GM18508 (cell line): ENCODE measurements around the gene PDXK.
"Not testable (repeated sequence)": the region's sequence is repeated elsewhere in the genome, so short reads cannot be mapped to it uniquely, and the experiment has no call there.

Experiments used
- ATAC-seq: cut with Tn5 transposase; IDR thresholded peaks from one replicate; pipeline ENCODE4 v1.9.1; 2021; ENCODE audit warnings: moderate number of reproducible peaks; ENCODE audit not compliant: insufficient read depth, unreplicated experiment

Gene PDXK

DNA sequence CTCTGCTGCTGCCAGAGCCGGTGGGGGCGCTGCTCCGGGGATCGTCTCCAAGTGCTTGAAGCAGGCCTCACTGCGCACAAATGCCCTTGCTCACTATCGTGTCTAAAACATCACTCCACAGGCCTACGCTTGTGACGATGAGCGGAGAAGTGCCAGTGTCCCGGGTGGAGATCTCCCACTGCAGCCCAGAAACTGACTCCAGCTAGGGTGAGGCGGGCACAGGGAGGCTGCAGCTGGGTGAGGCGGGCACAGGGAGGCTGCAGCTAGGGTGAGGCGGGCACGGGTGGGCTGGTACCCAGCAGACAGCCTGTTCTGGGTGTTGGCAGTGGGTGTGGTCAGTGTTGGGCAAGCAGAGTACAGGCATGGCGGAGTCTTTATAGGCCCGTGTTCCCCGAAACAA lies 22.7 kb upstream of the PDXK start:
- no peak for ATAC-seq

DNA sequence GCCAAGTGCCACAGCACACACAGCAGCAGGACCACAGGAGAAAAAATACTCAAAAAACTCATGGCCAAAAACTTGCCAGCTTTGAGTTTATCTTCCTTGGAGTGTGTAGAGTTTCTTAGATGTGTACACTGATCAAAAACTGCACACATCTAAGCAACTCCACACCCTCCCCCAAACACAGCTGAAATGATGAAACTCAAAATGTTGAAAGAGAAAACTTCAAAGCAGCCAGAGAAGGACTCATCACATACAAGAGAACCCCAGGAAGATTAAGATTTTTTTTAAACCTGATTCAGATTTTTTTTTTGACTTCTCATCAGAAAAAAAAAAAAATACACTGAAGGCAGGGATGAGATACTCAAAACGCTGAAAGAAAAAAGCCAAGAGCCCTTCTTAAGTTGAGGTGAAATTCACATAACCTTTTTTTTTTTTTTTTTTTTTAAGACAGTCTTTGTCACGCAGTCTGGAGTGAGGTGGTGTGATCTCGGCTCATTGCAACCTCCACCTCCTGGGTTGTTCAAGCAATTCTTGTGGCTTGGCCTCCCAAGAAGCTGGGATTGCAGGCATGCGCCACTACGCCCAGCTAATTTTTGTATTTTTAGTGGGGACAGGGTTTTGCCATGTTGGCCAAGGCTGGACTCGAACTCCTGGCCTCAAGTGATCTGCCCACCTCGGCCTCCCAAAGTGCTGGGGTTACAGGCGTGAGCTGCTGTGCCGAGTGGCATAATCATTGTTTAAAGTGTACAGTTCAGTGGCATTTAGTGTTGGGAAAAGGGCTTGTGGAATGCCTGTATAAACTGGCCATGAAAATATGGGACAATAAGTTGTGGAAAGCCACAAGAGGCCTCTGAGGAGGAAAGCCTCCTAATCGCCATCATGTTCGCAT lies 20.9 kb upstream of the PDXK start:
- no peak for ATAC-seq

DNA sequence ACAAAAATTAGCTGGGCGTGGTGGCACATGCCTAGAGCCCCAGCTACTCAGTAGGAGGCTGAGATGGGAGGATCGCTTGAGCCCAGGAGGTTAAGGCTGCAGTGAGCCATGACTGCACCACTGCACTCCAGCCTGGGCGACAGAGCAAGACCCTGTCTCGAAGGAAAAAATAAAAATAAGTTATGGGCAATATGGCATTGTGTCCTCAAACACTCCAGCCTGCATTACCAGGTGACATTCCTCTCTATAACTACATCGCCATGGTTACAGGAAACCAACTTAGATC lies 19.5 kb upstream of the PDXK start:
- ATAC-seq, result not testable (repeated sequence)

DNA sequence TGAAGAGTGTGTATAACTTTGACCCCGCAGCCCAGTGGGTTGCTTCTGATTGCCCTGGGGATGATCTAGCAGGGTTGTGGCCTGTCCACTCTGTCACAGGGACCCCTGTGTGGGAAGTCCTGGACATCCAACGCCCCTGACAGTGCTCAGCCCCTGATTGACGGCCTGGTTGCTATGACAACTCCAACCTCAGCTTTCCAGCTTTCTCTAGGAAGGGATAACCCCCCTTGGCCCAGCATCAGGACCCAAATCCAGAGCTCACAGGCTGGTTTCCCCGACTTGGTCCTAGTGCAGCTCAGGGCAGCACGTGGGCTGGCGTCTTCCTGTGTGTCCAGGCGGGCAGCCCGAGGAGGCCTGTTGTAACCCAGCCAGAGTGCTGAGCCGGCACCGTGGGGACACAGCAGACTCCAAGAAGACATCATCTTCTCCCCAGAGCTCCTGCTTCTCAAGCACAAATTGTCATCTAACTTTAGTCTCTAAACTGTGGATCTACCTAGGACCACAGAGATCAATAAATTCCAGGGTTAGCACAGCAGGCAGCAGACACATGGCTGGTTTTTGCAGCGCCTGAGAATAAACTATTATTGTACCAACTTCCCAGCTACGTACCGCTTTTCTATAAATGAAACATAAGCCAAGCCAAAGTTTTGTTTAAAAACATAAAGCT lies 18.9 kb upstream of the PDXK start:
- no peak for ATAC-seq

DNA sequence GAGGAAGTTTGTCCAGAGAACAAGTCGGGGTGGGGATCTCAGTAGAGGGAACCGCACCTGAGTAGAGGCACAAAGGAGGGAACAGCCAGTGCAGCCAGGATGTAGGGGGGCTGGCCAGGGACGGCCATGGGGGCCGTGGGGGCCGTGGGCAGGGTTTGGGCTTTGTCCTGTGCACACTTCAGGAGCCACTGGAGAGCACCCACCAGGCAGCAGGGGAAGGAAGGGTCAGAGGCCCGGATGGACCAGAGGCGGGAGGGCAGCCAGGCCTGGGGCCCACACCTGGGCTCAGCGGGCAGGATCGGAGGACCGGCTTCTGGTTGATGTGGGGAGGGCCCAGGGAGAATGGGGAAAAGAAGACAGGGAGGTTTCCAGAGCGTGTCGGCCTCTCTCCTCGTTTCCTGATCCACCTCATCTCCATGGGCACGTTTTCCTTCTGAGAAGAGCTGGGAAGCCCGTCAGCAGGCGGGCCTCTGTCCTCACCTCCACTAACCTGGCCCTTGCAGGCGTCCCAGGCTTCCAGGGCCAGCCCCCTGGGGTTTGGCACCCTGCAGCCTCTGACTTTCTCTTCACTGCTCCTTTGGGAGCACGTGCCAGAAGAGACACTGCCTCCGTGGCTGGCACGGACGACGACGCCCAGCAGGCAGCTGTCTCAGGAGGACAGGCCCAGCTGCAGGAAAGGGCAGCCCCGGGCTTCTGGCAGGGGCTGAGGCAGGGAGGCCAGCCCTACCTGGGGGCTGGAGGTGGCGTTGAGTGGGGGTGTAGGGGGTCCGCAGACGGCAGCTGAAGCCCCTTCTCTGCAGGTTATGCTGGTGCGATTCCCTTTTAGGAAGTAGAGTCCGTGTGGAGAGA lies 16.8 kb upstream of the PDXK start:
- no peak for ATAC-seq

DNA sequence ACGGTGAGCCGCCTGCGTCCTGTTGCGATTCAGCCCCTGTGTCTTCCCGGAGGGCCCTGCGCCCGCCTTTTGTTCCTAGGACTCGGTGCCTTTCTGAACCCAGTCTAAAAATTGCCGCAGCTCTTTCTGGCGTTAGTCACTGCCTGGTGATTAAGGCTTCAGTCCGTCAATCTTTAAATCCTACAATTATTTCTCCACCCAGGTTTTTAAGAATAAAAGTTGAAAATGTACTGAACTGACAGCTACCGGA lies 16.2 kb upstream of the PDXK start:
- ATAC-seq, result no peak

DNA sequence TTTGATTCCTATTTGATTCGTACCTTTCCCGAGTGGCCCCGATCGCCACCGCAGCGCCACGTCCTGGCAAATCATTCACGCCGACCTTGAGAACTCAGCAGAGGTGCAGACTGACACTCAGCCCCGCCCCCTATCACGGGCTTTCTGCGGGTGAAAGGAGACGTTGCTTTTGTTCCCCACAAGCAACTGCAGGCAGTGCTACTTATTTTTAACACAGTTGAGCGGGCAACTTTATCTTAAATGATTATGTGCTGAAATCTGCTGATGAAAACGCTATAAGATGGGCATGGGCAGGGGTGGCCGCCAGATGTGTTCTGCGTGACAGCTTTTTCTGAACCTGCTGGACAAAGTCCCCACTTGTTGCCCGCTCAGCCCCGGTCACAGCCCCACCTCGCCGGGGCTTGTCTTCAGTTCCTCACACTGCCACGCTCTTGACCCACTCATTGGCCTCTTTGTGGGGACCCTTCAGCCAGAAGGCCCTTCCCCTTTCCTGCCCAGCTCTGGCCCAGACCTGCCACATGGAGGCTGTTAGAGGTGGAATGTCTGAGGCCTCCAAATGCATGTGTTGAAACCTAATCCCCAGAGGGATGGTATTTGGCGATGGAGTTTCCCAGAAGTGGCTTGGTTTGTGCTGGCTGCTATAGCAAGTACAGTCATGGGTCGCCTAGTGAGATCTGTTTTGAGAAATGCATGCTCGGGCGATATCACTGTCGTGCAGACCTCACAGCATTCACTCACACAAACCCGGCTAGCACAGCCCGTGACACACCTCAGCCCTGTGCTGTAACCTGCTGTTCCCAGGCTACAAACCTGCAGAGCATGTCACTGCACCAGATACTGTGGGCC lies 15.7 kb upstream of the PDXK start:
- no peak for ATAC-seq

DNA sequence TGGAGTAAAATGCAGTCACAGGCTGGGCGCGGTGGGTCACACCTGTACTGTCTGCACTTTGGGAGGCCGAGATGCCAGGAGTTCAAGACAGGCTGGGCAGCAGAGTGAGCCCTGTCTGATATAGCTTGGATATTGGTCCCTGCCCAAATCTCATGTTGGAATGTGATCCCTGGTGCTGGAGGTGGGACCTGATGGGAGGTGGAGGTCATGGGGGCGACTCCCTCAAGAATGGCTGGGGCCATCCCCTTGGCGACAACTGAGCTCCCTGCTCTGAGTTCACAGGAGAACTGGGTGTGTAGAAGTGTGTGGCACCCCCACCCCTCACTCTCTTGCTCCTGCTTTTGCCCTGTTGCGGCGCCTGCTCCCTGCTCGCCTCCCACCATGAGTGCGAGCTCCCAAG lies 11.5 kb upstream of the PDXK start:
- no peak for ATAC-seq

DNA sequence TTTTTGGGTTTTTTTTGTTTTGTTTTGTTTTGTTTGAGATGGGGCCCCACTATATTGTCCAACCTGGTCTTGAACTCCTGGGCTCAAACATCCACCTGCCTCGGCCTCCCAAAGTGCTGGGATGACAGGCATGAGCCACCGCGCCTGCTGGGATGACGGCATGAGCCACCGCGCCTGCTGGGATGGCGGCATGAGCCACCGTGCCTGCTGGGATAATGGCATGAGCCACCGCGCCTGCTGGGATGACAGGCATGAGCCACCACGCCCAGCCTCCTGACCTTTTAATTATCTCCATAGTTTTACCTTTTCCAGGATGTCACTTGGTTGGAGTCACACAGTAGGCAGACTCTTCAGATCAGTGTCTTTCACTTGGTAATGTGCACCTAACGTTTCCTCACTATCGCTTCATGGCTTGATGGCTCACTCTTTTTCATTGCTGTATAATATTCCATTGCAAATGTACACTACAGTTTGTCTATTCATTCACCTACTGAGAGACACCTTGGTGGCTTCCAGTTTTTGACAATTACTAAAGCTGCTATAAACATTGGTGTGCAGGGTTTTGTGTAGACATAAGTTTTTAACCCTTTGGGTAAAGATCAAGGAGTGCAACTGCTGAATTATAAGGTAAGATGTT lies 10.1 kb upstream of the PDXK start:
- ATAC-seq, result no peak

DNA sequence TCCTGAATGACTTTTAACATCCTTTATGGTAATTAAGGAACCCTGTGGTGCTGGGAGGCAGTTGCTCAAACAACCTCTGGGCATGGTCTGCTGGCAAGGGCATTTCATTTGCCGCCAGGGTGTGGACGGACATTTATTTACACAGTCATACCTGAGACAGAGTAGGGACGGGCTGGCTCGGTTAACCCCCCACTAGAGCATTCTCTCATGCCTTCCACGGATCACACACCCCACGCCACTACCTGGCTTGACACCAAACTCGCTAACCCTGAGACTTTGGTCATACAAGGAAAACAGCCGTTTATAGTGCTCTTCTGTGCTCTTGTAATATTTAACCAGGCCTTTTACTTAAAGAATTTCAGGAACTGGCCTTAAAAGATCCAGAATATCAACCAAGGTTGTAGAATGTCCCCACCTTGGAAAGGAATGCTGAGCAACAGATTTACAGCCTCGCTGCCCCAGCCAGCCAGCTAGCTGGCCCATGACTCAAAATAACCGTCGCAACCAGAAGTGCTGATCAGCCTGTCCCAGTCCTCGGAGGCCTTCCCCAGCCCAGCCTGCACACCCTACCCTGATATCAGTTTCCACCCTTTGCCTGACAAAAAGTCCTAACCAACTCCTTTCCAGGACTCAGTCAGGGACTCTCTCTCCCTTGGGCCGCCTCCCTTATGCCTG lies 6.5 kb upstream of the PDXK start:
- ATAC-seq, result no peak

DNA sequence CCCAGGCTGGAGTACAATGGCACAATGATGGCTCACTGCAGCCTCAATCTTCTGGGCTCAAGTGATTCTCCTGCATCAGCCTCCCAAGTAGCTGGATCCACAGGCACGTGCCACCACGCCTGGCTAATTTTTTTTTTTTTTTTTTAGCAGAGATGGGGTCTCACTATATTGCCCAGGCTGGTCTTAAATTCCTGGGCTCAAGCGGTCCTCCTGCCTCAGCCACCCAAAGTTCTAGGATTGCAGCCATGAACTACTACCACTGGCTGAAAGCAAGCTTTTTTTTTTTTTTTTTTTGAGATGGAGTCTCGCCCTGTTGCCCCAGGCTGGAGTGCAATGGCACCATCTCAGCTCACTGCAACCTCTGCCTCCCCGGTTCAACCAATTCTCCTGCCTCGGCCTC lies 5.8 kb upstream of the PDXK start:
- ATAC-seq, result not testable (repeated sequence)

DNA sequence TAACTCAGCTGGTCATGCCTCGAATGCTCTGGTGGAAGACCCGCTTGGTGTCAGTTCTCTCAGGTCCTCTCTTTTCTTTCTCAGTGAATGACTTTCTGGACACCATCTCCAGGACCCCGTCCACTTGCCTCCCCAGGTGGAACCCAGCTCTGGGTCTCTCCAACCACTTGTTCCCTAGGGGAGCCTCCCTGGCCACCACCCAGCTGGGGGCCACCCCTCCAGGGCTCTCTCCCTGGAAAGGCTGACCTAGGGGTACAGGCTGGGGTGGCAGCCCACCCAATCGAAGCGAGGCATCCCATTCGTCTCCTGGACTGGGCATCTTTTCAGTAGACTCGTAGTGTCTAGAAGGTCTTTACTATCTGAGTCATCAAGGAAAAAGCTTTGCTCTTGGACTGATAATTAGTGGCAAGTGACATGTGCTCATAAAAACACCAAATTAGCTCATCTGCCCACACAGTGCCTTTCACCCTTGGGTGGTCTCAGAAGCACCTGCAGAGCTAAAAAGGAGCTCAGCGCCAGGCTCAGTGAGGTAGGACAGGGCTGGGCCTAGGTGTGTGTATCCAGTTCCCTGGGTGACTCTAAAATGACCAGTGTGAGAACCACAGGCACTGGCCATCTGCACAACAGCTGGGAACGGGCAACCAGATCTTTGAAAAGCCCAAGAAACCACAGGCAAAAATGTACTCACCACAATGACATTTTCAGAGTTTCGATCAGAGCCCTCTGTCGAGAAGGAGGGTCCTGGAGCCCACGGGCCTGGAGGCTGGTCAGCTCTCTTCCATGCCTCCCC lies 2.4 kb upstream of the PDXK start:
- peak; percentile 39 for ATAC-seq

DNA sequence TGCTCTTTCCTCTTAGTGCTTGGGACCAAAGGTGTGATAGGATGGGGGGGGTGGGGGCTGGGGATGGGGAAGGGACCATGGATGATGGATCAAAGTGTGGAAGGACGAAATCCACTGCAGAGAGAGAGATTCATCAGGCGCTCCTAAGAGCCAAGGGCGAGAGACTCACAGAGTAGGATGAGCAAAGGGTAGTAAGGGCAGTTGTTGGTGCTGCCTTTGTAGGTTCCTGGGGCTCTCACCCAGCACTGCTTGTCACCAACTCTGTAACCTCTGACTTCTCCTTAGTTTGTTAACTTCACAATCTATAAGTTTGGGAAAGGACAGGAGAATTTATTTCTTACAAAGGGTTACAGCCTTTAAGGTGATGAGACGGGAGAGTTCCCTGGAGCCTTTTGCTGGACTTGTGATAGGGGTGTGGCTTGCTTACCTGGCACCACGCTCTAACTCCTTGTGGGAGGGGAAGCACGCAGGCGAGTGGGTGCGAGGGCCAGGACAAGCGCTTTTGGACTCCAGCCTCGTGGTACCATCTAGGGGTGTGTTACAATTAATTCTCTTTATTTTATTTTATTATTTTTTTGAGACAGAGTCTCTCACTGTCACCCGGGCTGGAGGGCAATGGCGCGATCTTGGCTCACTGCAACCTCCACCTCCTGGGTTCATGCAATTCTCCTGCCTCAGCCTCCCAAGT lies 1.6 kb upstream of the PDXK start:
- ATAC-seq, result no peak

DNA sequence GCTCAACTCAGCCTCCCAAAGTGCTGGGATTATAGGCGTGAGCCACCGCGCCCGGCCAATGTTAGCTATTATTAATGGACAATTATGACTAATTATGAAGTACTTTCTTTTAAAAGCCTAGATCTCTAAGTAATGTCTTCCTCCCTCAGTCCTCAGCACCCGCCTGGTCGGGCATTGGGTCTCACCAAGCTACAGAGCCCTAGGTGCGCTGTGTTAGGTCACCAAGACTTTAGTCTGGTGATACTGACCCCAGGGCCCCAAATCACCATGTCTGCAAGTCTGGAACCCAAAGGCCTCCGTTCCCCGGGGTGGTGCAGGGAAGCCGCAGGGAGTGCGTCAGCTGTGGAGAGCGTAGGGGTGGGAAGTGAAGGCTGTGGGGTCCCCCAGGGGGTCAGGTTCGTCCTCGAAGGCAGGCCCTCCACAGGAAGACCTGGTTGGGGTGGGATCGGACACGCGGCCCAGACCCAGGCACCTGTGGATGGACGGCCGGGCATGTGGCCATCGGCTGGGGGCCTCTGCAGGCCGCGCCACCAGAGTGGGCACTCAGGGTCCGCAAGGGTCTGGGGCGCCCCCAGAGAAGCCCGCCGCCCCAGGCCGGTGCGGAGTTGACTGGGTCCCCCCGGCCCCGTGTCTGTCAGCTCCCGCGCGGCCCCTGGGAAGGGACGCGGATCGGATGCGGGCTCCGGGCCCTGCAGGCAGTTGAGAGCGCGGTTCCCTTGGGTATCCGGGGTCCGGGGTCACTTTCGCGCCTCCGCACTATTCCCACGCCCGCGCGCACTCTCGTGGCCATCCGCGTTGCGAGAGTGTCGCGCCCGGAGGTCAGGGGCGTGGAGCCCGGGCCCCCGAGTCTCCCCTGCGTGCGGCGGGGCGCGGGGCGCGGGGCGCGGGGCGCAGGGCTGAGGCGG lies 710 bp upstream of the PDXK start:
- no peak for ATAC-seq

DNA sequence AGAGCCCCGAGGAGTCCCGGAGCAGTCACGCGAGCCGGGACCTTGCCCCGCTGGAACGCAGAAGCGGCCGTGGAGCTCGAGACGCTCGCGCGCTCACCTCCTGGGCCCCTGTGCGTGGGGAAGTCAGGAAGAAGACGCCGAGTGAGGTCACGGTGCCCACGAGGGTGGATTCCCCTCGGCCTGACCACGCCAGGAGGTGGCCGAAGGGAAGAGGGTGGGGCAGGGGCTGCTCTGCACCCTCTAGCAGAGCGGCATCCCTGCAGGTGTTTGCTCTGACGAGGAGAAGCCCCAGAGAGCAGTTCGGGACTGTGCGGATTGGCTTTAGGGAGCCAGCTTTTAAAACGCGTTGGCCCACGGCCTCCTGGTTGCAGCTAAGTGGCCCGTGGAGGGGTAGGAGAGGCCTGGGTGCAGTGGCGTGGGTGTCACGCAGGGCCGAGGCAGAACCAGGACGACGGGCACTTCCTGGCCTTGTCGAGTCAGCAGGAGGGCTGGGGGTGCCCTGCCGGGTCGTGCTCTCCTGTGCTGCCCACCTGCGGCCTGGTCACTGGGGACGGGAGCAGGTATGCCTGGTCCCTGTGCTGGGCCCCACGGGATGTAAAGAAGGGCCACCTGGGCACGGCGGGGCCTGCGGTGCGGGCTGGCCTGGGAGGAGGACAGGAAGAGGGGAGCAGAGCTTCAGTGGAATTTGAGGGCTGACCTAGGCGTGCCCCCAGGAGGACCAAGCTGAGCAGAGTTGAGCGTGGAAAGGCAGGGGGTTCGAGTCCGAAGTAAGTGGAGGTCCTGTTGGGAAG lies 1.0 kb downstream of the PDXK start:
- no peak for ATAC-seq

DNA sequence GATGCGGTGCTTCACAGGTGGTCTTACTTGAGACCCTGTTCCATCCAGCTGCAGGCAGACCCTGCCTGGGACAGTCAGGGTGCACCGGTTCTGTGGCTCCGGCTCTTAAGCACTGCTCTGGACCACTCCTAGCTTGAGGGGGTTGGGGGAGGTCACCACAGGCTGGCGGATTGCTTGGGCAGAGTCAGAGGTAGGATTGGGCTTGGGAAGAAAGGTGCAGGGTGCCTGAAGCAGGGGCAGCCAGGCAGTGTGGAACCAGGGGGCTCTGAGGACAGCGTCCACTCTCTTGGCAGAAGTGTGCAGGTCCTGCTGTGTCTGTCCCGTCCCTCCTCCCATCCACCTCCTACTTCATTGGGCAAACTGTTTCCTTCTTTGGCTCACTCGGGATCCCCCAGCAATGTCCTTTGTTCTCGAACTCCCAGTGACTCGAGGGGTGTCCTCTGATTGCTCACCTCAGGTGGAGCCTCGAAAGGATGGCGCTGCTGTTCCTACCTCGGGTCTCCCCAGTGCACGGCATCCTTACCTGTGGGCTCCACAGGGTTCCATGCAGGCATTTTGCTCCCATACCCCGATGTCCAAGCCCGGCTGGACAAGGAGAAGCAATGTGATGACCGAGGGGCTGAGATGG lies 1.7 kb downstream of the PDXK start:
- ATAC-seq, result no peak
